ENCODE results near the gene TMEM125.

TMEM125 gene

GRCh38 chr1:43309405-43310025, 39.7 kb downstream of the TMEM125 start:
- FAIRE-seq (no peak), DNase-seq (ENCODE audit: low spot score) (no peak)

- FAIRE-seq (no peak), DNase-seq (ENCODE audit: low spot score) (no peak)
Observed at GRCh38 chr1:43311521-43311920, 41.7 kb downstream of the TMEM125 start.

DNA sequence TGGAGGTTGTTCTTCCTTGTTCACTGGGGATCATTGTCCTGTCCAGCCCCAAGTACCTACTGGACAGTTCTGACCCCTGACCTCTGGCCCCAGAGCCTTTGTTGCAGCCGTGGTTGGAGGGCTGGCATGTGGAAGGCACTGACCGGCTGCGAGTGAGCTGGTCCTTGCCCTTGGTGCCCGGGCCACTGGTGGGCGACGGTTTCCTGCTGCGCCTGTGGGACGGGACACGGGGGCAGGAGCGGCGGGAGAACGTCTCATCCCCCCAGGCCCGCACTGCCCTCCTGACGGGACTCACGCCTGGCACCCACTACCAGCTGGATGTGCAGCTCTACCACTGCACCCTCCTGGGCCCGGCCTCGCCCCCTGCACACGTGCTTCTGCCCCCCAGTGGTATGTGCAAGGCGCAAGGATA, 42.4 kb downstream of the TMEM125 start:
- DNase-seq (ENCODE audit: low spot score) (no peak), FAIRE-seq (no peak)

- FAIRE-seq (no peak), DNase-seq (ENCODE audit: low spot score) (no peak)
Observed at GRCh38 chr1:43312663-43313515, 43.1 kb downstream of the TMEM125 start.

- DNase-seq (ENCODE audit: low spot score) (no peak), FAIRE-seq (peak; percentile 94)
Observed at GRCh38 chr1:43313771-43314170, 44.0 kb downstream of the TMEM125 start.

- FAIRE-seq (no peak), DNase-seq (ENCODE audit: low spot score) (no peak)
Observed at GRCh38 chr1:43314233-43314632, 44.5 kb downstream of the TMEM125 start.

DNA sequence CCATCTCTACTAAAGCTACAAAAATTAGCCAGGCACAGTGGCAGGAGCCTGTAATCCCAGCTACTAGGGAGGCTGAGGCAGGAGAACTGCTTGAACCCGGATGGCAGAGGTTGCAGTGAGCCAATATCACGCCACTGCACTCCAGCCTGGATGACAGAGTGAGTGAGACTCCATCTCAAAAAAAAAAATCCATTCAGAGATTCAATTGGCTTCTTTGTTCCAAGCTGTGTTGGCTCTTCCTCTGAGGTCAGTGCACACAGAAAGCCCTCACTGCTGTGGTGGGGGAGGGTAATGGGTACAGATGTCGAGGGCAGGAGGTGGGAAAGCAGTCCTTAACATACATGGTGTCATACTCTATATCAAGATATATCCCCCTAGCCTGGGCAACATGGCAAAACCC, 45.7 kb downstream of the TMEM125 start:
- FAIRE-seq (no peak), DNase-seq (ENCODE audit: low spot score) (no peak)

DNA sequence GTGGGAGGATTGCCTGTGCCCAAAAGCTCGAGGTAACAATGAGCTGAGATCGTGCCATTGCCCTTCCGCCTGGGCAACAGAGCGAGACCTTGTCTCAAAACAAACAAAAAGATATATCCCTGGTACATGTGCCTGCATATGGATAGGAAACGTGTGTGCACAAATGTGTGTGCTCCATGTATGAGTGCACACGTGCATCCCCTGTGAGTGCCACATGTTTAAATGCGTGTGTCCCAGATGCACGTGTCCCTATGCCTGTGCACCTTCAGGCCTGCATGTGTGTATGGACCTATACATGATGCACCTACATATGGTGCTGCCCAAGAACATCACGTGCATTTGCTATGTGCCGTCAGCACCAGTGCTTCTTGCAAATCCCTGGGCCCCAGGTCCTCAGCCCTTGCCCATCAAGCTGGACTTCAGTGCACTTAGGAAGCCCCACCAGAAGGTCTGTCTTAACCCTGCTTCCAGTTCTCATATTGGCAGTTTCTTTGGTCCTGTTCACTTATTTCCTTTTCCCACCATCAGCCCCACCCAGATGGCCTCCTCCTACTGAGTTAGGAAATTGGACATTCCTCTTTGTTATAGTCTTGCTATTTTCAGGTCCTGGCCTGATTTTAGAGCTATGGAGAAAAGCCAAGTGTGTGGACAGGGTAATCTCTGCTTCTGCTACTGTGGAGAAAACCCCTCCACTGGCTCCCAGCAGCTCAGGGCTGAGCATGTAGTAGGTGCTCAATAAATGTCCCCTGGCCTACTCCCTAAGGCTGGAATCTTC, 46.4 kb downstream of the TMEM125 start:
- FAIRE-seq (peak; percentile 32), DNase-seq (ENCODE audit: low spot score) (no peak)

DNA sequence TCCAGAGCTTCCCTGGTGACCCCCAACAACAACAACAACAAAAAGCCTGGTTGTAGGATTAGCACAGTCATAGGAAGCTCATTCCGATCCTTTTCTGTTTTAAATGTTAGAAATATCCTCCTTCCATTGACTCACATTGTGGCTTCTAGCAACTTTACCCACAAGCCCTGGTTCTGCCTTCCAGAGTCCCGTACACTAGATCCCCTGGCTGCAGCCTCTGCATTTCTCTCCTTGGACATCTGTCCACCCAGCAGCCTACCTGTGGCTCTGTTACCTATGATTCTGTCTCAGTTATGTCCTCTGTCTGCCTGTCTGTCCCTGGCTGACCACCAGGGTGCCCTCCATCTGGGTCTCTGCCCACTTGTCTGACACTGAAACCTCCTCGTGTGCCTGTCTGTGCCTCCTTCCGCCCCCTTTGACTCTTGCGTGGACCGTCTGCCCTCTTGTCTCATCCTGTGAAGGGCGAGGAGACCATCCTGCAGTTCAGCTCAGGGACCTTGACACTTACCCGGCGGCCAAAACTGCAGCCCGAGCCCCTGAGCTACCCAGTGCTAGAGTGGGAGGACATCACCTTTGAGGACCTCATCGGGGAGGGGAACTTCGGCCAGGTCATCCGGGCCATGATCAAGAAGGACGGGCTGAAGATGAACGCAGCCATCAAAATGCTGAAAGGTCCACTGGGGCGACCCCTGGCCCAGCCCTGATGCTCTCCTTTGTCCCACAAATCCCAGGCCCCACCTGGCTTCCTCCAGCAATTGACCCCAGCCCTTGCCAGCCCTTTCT, 47.1 kb downstream of the TMEM125 start:
- FAIRE-seq (no peak), DNase-seq (ENCODE audit: low spot score) (no peak)

DNA sequence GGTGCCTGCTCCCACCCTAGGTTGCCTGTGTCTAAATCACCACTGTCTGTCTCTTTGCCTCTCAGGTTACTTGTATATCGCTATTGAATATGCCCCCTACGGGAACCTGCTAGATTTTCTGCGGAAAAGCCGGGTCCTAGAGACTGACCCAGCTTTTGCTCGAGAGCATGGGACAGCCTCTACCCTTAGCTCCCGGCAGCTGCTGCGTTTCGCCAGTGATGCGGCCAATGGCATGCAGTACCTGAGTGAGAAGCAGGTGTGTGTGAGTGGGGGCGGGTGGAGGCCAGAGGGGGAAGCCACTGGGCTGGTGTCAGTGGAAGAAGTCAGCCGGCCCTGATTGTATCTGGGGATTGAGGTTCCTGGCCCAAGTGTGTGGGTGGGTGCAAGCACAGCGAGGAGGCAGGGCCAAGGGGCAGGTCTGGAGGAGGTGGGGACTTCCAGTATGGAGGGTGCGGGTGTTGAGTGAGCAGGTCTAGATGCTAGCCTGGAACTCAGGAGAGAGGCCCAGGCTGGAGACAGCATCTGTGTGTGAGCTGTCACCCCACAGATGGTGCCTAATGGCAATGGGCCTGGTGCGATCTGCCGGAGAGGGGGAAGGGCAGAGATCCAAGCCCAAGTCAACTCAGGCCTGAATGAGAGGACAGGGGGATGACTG, 48.2 kb downstream of the TMEM125 start:
- DNase-seq (ENCODE audit: low spot score) = no peak
- FAIRE-seq = peak; percentile 9

GRCh38 chr1:43318831-43319230, 49.0 kb downstream of the TMEM125 start:
- no peak for FAIRE-seq
- no peak for DNase-seq (ENCODE audit: low spot score)

GRCh38 chr1:43319288-43319687, 49.5 kb downstream of the TMEM125 start:
- FAIRE-seq (peak; percentile 9), DNase-seq (ENCODE audit: low spot score) (no peak)

- no peak for FAIRE-seq
- no peak for DNase-seq (ENCODE audit: low spot score)
Observed at GRCh38 chr1:43319766-43320165, 50.0 kb downstream of the TMEM125 start.

- FAIRE-seq = no peak
Observed at GRCh38 chr1:43321331-43321891, 51.6 kb downstream of the TMEM125 start.

DNA sequence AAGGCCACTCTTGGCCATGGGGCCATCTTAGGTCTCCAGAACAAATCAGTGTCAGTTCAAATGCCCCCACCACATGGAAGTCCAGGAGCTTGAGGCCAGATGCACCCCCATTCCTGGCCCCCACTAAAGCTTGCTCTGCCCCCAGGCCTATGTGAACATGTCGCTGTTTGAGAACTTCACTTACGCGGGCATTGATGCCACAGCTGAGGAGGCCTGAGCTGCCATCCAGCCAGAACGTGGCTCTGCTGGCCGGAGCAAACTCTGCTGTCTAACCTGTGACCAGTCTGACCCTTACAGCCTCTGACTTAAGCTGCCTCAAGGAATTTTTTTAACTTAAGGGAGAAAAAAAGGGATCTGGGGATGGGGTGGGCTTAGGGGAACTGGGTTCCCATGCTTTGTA, 52.7 kb downstream of the TMEM125 start:
- DNase-seq (ENCODE audit: low spot score) (no peak), FAIRE-seq (no peak)

More at GRCh38 chr1:43321331-43321891, 51.6 kb downstream of the TMEM125 start:
- DNase-seq (ENCODE audit: low spot score) = no peak

All from urothelium cell line (cell line).